ENCODE data around the gene KRTAP2-2. TPM values are rescaled to one million over a fixed set of nuclear protein-coding genes. Genes with fewer than 3 reads are reported as not detected.

Gene KRTAP2-2
- polyA plus RNA-seq, 3 donors = not detected

GRCh38 chr17:41026715-41027471 lies 28.1 kb downstream of the KRTAP2-2 start, which contains the start of gene KRTAP1-5:
KRTAP1-5 (minus strand) TSS chr17:41027208; CDS start chr17:41027155, 53 bp downstream.
- no peak for DNase-seq (ENCODE audit: low read depth in 3 of 3, low spot score in 2 of 3)

GRCh38 chr17:41024697-41025096 lies 30.3 kb downstream of the KRTAP2-2 start:
- DNase-seq (ENCODE audit: low read depth in 3 of 3, low spot score in 2 of 3) = no peak

- DNase-seq (ENCODE audit: low read depth in 3 of 3, low spot score in 2 of 3) = no peak
Observed at GRCh38 chr17:41020336-41020735, 34.7 kb downstream of the KRTAP2-2 start.

GRCh38 chr17:41019415-41019814 lies 35.6 kb downstream of the KRTAP2-2 start:
- no peak for DNase-seq (ENCODE audit: low read depth in 3 of 3, low spot score in 2 of 3)

- no peak for DNase-seq (ENCODE audit: low read depth in 3 of 3, low spot score in 2 of 3)
Observed at GRCh38 chr17:41018541-41018940, 36.5 kb downstream of the KRTAP2-2 start.

- DNase-seq (ENCODE audit: low read depth in 3 of 3, low spot score in 2 of 3) = no peak
Observed at GRCh38 chr17:41016578-41017215, 38.3 kb downstream of the KRTAP2-2 start.

GRCh38 chr17:41015454-41015853 lies 39.6 kb downstream of the KRTAP2-2 start:
- no peak for DNase-seq (ENCODE audit: low read depth in 3 of 3, low spot score in 2 of 3)

- no peak for DNase-seq (ENCODE audit: low read depth in 3 of 3, low spot score in 2 of 3)
Observed at GRCh38 chr17:41013606-41014005, 41.4 kb downstream of the KRTAP2-2 start.

- no peak for DNase-seq (ENCODE audit: low read depth in 3 of 3, low spot score in 2 of 3)
Observed at GRCh38 chr17:41013181-41013580, 41.8 kb downstream of the KRTAP2-2 start.

- no peak for DNase-seq (ENCODE audit: low read depth in 3 of 3, low spot score in 2 of 3)
Observed at GRCh38 chr17:41012326-41013120, 42.5 kb downstream of the KRTAP2-2 start.

- DNase-seq (ENCODE audit: low read depth in 3 of 3, low spot score in 2 of 3) = no peak
Observed at GRCh38 chr17:41010441-41010840, 44.6 kb downstream of the KRTAP2-2 start.

- DNase-seq (ENCODE audit: low read depth in 3 of 3, low spot score in 2 of 3) = no peak
Observed at GRCh38 chr17:41009936-41010335, 45.1 kb downstream of the KRTAP2-2 start.

- DNase-seq (ENCODE audit: low read depth in 3 of 3, low spot score in 2 of 3) = no peak
Observed at GRCh38 chr17:41009301-41009760, 45.7 kb downstream of the KRTAP2-2 start.

GRCh38 chr17:41008811-41009210 lies 46.2 kb downstream of the KRTAP2-2 start, which contains the start of gene KRTAP3-1:
KRTAP3-1 (minus strand) TSS chr17:41009128; CDS start chr17:41009074, 54 bp downstream.
- no peak for DNase-seq (ENCODE audit: low read depth in 3 of 3, low spot score in 2 of 3)

Other genes starting within 250 kb of the KRTAP2-2 start
- 10 to 100 TPM; 33.0 to 44.7 (median 41.0) TPM for gene KRT10, start 232.6 kb downstream of the KRTAP2-2 start, polyA plus RNA-seq (ENCODE audit: insufficient read length in 3 of 3)
- not detected for gene KRT12, start 188.0 kb downstream of the KRTAP2-2 start, polyA plus RNA-seq (ENCODE audit: insufficient read length in 3 of 3)
- under 1 TPM in 2 of 3 donors, not detected in 1; 0.17 to 0.37 TPM for gene KRT20, start 170.0 kb downstream of the KRTAP2-2 start, polyA plus RNA-seq (ENCODE audit: insufficient read length in 3 of 3)
- 1 to 10 TPM in 2 of 3 donors, under 1 TPM in 1; 0.45 to 2.2 (median 2.0) TPM for gene KRT23, start 117.6 kb downstream of the KRTAP2-2 start, polyA plus RNA-seq (ENCODE audit: insufficient read length in 3 of 3)
- gene KRT39, start 88.3 kb downstream of the KRTAP2-2 start, polyA plus RNA-seq (ENCODE audit: insufficient read length in 3 of 3) = not detected
- gene KRT40, start 70.9 kb downstream of the KRTAP2-2 start, polyA plus RNA-seq (ENCODE audit: insufficient read length in 3 of 3) = not detected
- gene KRTAP3-3, start 61.1 kb downstream of the KRTAP2-2 start, polyA plus RNA-seq (ENCODE audit: insufficient read length in 3 of 3) = not detected
- not detected for gene KRTAP3-2, start 55.3 kb downstream of the KRTAP2-2 start, polyA plus RNA-seq (ENCODE audit: insufficient read length in 3 of 3)
- not detected for gene KRTAP3-1, start 46.1 kb downstream of the KRTAP2-2 start, polyA plus RNA-seq (ENCODE audit: insufficient read length in 3 of 3)
- gene KRTAP1-5, start 28.0 kb downstream of the KRTAP2-2 start, polyA plus RNA-seq (ENCODE audit: insufficient read length in 3 of 3) = not detected
- gene KRTAP1-4, start 25.0 kb downstream of the KRTAP2-2 start, polyA plus RNA-seq (ENCODE audit: insufficient read length in 3 of 3) = not detected
- not detected for gene KRTAP1-3, start 20.4 kb downstream of the KRTAP2-2 start, polyA plus RNA-seq (ENCODE audit: insufficient read length in 3 of 3)
- gene KRTAP1-1, start 13.8 kb downstream of the KRTAP2-2 start, polyA plus RNA-seq (ENCODE audit: insufficient read length in 3 of 3) = not detected
- not detected for gene KRTAP2-1, start 7.9 kb downstream of the KRTAP2-2 start, polyA plus RNA-seq (ENCODE audit: insufficient read length in 3 of 3)
- not detected for gene KRTAP2-3, start 4.9 kb upstream of the KRTAP2-2 start, polyA plus RNA-seq (ENCODE audit: insufficient read length in 3 of 3)
- not detected for gene KRTAP2-4, start 10.6 kb upstream of the KRTAP2-2 start, polyA plus RNA-seq (ENCODE audit: insufficient read length in 3 of 3)
- not detected for gene KRTAP4-7, start 28.9 kb upstream of the KRTAP2-2 start, polyA plus RNA-seq (ENCODE audit: insufficient read length in 3 of 3)
- not detected for gene KRTAP4-8, start 42.9 kb upstream of the KRTAP2-2 start, polyA plus RNA-seq (ENCODE audit: insufficient read length in 3 of 3)
- not detected for gene KRTAP4-16, start 47.0 kb upstream of the KRTAP2-2 start, polyA plus RNA-seq (ENCODE audit: insufficient read length in 3 of 3)
- gene KRTAP4-9, start 50.2 kb upstream of the KRTAP2-2 start, polyA plus RNA-seq (ENCODE audit: insufficient read length in 3 of 3) = not detected
- not detected for gene KRTAP4-11, start 63.1 kb upstream of the KRTAP2-2 start, polyA plus RNA-seq (ENCODE audit: insufficient read length in 3 of 3)
- gene KRTAP4-12, start 69.0 kb upstream of the KRTAP2-2 start, polyA plus RNA-seq (ENCODE audit: insufficient read length in 3 of 3) = not detected
- not detected for gene KRTAP4-6, start 85.3 kb upstream of the KRTAP2-2 start, polyA plus RNA-seq (ENCODE audit: insufficient read length in 3 of 3)
- gene KRTAP4-5, start 94.6 kb upstream of the KRTAP2-2 start, polyA plus RNA-seq (ENCODE audit: insufficient read length in 3 of 3) = not detected
- not detected for gene KRTAP4-4, start 105.5 kb upstream of the KRTAP2-2 start, polyA plus RNA-seq (ENCODE audit: insufficient read length in 3 of 3)
- not detected for gene KRTAP4-3, start 113.0 kb upstream of the KRTAP2-2 start, polyA plus RNA-seq (ENCODE audit: insufficient read length in 3 of 3)
- gene KRTAP4-2, start 123.0 kb upstream of the KRTAP2-2 start, polyA plus RNA-seq (ENCODE audit: insufficient read length in 3 of 3) = not detected
- gene KRTAP4-1, start 129.7 kb upstream of the KRTAP2-2 start, polyA plus RNA-seq (ENCODE audit: insufficient read length in 3 of 3) = not detected
- gene KRTAP9-1, start 134.7 kb upstream of the KRTAP2-2 start, polyA plus RNA-seq (ENCODE audit: insufficient read length in 3 of 3) = not detected
- not detected for gene KRTAP9-2, start 171.4 kb upstream of the KRTAP2-2 start, polyA plus RNA-seq (ENCODE audit: insufficient read length in 3 of 3)
- gene KRTAP9-3, start 177.2 kb upstream of the KRTAP2-2 start, polyA plus RNA-seq (ENCODE audit: insufficient read length in 3 of 3) = not detected
- not detected for gene KRTAP9-8, start 182.8 kb upstream of the KRTAP2-2 start, polyA plus RNA-seq (ENCODE audit: insufficient read length in 3 of 3)
- gene KRTAP9-4, start 194.5 kb upstream of the KRTAP2-2 start, polyA plus RNA-seq (ENCODE audit: insufficient read length in 3 of 3) = not detected
- gene KRTAP9-9, start 200.2 kb upstream of the KRTAP2-2 start, polyA plus RNA-seq (ENCODE audit: insufficient read length in 3 of 3) = not detected
- under 1 TPM; 0.10 to 0.14 (median 0.11) TPM for gene KRTAP9-6, start 210.1 kb upstream of the KRTAP2-2 start, polyA plus RNA-seq (ENCODE audit: insufficient read length in 3 of 3)
- not detected for gene KRTAP9-7, start 220.5 kb upstream of the KRTAP2-2 start, polyA plus RNA-seq (ENCODE audit: insufficient read length in 3 of 3)
- gene KRTAP29-1, start 247.6 kb upstream of the KRTAP2-2 start, polyA plus RNA-seq (ENCODE audit: insufficient read length in 3 of 3) = not detected

All from right renal cortex interstitium (tissue), 3 donors.